ENCODE measurements around the gene EXPH5. TPM values are rescaled to one million over a fixed set of nuclear protein-coding genes. Genes with fewer than 3 reads are reported as not detected.

EXPH5 gene
- total RNA-seq, 2 donors from 2014 or later: 2.4 to 6.0 TPM

DNA sequence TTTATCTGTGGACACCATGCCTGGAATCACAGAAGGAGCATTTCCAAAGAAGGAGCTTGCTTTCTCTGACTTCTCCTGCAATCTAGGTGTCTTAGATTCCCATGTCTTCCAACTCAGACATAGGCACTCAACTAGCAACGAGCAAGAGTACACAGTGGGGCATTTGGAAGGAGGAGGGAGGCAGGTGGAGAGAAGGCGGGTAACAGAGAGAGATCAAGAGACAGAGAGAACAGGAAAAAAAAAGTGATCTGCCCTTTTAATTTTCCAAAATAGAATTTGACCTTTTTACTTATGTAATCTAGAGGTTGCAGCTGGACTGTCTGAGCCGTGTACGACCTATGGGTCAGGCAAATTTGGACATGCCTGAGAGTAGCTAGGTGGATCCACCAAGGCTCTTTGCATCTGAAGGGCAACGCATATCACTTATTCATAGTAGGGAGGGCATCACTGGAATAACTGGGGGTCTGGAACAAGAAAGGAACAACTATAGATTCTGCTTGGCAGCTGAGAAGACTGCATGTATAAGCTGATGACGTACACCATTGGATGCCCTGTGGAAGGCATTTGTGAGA, 58.1 kb downstream of the EXPH5 start:
- Mint-ChIP-seq H3K4me1 (no peaks in the 10 kb centered on the region), H3K36me3 (ENCODE audit: low read depth) (no peaks in the 10 kb centered on the region), H3K9me3 (no peaks in the 10 kb centered on the region), H3K27me3 (no peaks in the 10 kb centered on the region), H3K27ac (no peak overlapping the region), H3K4me3 (no peak overlapping the region)
- no peak for ATAC-seq (replicated peaks)

DNA sequence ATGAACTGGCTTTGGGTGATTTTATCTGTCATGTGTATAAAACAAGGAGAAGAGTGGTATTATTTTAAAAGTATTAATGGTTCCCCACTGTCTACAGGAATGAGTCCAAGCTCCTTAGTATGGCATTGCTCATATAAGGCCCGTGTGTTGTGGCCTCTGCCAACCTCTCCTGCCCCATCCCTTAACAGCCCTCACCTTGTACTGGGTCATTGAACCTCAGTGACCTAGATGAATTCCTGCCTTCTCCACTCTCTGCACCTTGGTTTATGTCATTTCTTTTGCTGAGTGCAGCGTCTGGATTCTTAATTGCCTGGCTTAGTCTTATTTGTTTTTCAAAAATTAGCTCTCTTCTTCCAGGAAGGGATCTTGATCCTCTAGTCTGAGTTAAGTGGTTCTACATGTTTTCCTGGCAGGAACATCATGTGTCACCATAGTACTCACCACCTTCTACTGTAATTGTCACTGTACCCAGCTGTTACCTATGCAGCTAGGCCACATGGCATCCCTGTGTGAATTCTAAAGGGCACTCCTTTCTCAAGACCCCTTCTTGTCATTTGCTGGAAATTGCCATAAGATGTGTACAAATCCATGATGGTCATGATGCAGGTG, 59.2 kb downstream of the EXPH5 start:
- H3K27ac Mint-ChIP-seq: no peak overlapping the region
- no peaks in the 10 kb centered on the region for H3K9me3 Mint-ChIP-seq
- H3K4me3 Mint-ChIP-seq: no peak overlapping the region
- H3K27me3 Mint-ChIP-seq: no peaks in the 10 kb centered on the region
- no peak for ATAC-seq (replicated peaks)
- H3K36me3 Mint-ChIP-seq (ENCODE audit: low read depth): no peaks in the 10 kb centered on the region
- no peaks in the 10 kb centered on the region for H3K4me1 Mint-ChIP-seq

DNA sequence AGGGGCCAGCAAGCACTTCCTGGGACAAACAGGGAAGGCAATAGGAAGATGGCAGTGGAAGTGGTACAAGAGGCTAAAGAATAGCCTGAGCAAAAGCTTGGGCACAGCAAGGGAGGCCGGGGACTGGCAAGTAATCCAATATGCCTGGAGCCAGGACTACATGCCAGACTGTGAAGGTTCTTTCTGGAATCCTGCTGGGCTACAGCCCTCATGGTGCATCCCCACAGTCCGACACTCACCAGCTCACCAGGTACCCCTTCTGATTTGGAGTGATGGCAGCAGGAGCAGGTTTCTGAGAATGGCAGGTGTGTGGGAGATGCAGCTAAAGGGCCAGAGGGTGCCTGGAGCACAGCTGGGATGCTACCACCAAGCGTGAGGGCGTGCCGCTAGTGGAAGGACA, 63.1 kb downstream of the EXPH5 start:
- Mint-ChIP-seq H3K9me3 (no peaks in the 10 kb centered on the region), H3K36me3 (ENCODE audit: low read depth) (no peaks in the 10 kb centered on the region), H3K4me1 (no peaks in the 10 kb centered on the region), H3K27me3 (no peaks in the 10 kb centered on the region), H3K27ac (no peak overlapping the region), H3K4me3 (no peak overlapping the region)
- ATAC-seq (replicated peaks): no peak

DNA sequence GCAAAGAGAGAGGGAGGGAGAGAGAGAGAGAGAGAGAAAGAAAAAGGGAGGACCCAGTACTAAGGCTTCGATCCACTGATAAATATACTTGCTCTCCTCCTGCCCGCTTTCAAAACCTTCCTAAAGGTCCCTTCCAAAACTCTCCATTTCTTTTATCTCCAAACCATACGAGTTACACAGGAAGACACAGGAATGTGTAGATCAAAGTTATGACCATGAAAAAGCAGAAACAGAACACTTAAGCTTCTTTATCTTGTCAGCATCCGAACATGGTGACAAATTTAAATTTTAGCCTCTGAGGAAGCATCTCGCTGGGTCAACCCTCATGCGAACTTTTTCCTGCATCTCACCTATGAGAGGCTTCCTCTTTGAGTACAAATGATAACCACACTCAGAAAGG, 66.2 kb downstream of the EXPH5 start:
- H3K27me3 Mint-ChIP-seq: no peaks in the 10 kb centered on the region
- no peak for ATAC-seq (replicated peaks)
- H3K36me3 Mint-ChIP-seq (ENCODE audit: low read depth): no peaks in the 10 kb centered on the region
- H3K4me1 Mint-ChIP-seq: no peaks in the 10 kb centered on the region
- H3K4me3 Mint-ChIP-seq: no peak overlapping the region
- H3K27ac Mint-ChIP-seq: no peak overlapping the region
- H3K9me3 Mint-ChIP-seq: no peaks in the 10 kb centered on the region

DNA sequence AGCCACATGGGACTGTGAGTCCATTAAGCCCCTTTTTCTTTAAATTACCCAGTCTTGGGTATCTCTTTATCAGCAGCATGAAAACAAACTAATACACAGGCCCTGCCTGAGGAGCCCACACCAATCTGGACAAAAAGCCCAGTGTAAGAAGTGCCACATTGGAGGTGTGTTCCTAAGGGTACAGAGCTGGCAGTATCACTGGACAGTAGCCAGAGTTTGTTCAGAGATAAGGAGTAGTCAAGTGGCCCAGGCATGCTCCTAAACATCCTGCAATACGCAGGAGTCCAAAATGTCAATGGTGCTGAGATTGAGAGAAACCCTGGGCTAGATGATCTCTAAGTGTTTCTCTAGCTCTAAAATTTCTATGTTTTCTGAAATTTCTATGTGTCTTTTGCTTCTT, 68.4 kb downstream of the EXPH5 start:
- no peaks in the 10 kb centered on the region for H3K36me3 Mint-ChIP-seq (ENCODE audit: low read depth)
- H3K4me3 Mint-ChIP-seq: no peak overlapping the region
- H3K9me3 Mint-ChIP-seq: no peaks in the 10 kb centered on the region
- no peak overlapping the region for H3K27ac Mint-ChIP-seq
- no peaks in the 10 kb centered on the region for H3K4me1 Mint-ChIP-seq
- H3K27me3 Mint-ChIP-seq: no peaks in the 10 kb centered on the region
- ATAC-seq (replicated peaks): no peak

DNA sequence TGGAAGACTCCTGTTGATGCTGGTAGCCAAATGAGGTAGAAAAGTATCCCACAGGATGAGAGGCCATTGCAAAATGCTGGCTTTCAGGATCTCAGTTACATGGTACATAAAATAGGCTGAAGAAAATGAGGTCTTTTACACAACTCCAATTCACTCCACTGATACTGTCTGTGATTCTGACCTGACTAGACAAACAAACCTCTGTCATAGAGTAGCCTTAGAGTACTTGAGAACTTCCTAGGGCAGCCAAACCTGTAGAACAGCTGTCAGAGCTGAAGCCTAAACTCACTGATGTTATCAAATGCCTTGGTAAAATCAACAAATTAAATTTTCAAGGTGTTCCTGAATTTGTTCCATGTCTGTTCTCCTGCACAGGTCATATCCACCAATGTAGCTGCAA, 69.1 kb downstream of the EXPH5 start:
- Mint-ChIP-seq H3K4me3 (no peak overlapping the region), H3K9me3 (no peaks in the 10 kb centered on the region), H3K36me3 (ENCODE audit: low read depth) (no peaks in the 10 kb centered on the region), H3K27me3 (no peaks in the 10 kb centered on the region), H3K27ac (no peak overlapping the region), H3K4me1 (no peaks in the 10 kb centered on the region)
- no peak for ATAC-seq (replicated peaks)

DNA sequence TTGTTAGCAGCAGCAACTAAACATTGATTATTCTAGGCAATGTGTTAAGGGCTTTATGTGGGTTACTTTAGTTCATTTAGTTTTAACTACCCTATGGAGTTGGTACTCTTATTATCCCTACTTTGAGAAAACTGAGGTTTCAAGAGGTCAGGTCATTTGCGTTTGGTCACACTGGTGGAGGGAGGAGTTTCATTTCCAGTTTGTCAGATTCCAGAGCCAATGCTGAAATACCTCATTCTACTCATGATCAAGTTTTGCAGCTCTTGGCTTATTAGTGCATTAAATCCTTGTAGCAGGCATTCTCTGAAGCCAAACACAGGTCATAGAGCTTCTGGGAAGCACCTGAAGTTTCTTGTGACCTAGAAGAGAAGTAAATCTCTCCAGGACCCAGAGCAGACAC, 71.2 kb downstream of the EXPH5 start:
- no peaks in the 10 kb centered on the region for H3K4me1 Mint-ChIP-seq
- ATAC-seq (replicated peaks): no peak
- H3K27ac Mint-ChIP-seq: no peak overlapping the region
- no peaks in the 10 kb centered on the region for H3K27me3 Mint-ChIP-seq
- H3K36me3 Mint-ChIP-seq (ENCODE audit: low read depth): no peaks in the 10 kb centered on the region
- no peak overlapping the region for H3K4me3 Mint-ChIP-seq
- H3K9me3 Mint-ChIP-seq: no peaks in the 10 kb centered on the region

DNA sequence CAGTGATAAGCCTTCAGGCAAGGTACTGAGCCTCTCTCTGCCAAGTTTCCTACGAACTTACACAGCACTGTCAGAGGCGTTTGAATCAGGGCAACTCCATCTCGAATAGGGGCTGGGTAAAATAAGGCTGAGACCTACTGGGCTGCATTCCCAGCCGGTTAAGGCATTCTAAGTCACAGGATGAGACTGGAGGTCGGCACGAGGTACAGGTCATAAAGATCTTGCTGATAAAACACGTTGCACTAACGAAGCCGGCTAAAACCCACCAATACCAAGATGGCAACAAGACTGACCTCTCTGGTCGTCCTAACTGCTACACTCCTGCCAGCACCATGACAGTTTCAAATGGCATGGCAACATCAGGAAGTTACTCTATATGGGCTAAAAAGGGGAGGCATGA, 75.0 kb downstream of the EXPH5 start:
- no peaks in the 10 kb centered on the region for H3K36me3 Mint-ChIP-seq (ENCODE audit: low read depth)
- H3K4me3 Mint-ChIP-seq: no peak overlapping the region
- no peak overlapping the region for H3K27ac Mint-ChIP-seq
- ATAC-seq (replicated peaks): no peak
- no peaks in the 10 kb centered on the region for H3K9me3 Mint-ChIP-seq
- H3K4me1 Mint-ChIP-seq: no peaks in the 10 kb centered on the region
- no peaks in the 10 kb centered on the region for H3K27me3 Mint-ChIP-seq

DNA sequence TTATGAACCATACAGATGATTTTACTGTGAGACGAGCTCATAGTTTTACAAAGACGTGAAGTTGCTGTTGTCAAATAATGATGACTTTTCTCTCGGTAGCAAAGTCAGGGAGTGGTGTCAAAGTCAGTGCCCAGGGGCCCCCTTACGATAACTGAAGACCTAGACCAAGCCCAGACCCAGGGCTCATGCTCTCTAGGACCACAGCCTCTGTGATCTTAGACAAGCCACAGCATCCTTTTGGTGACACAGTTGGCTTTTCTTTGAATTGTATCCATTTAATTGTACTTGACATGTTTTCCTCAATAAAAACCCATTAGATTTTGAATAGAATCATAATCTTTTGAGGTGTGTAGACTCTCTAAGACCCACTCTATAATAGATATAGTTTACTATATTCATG, 77.4 kb downstream of the EXPH5 start:
- ATAC-seq (replicated peaks): no peak
- H3K36me3 Mint-ChIP-seq (ENCODE audit: low read depth): no peaks in the 10 kb centered on the region
- no peaks in the 10 kb centered on the region for H3K4me1 Mint-ChIP-seq
- H3K9me3 Mint-ChIP-seq: no peaks in the 10 kb centered on the region
- no peaks in the 10 kb centered on the region for H3K27me3 Mint-ChIP-seq
- no peak overlapping the region for H3K4me3 Mint-ChIP-seq
- H3K27ac Mint-ChIP-seq: no peak overlapping the region

DNA sequence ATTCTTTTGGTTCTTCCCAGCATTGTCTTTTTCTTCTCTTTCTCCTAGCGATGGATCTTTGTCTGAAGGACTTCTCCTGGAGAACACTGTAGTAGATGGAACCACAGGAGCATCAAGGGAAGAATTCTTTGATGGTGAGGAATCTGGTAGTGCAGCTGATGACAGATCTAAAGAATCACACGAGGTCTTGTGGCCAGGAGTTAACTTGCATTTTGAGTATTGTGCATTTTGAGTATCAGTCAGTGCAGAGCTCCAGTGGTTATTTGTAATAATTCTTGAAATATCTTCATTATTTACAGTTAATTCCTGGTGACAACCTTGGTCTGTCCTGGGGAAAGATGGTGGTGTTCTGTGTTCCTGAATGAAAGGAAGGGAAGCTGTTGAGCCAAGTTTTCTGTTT, 80.9 kb downstream of the EXPH5 start:
- Mint-ChIP-seq H3K4me1 (no peaks in the 10 kb centered on the region), H3K36me3 (ENCODE audit: low read depth) (no peaks in the 10 kb centered on the region), H3K27ac (no peak overlapping the region), H3K4me3 (no peak overlapping the region), H3K9me3 (no peaks in the 10 kb centered on the region), H3K27me3 (no peaks in the 10 kb centered on the region)
- ATAC-seq (replicated peaks): no peak

DNA sequence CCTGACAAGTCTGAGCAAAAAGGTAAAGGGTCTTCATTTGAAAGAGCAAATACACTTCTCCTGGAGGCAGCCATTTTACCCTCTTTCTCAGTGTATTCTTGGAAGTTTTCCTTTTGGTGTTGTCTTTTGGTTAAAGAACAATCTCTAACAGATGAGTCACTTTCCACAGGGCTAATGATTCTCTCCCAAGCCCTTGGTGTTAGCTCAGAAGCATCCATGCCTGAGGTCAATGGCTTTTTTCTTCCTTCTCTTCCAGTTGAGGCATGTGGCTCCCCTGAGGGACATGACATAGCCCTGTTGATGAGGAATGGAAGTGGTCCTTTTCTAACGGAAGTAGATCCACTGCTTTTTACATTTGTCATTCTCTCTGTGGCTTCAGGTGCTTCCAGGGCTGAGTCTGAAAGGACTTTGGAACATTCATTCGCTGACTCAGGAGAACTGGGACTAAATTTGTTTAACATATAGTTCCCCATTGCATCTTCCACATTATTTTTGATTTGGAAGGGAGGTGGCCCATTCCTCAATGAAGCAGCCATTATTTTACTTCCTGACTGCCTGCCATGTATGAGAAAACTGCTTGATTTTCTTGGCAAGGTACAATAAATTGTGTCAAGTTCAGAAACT, 81.6 kb downstream of the EXPH5 start:
- H3K4me3 Mint-ChIP-seq: no peak overlapping the region
- ATAC-seq (replicated peaks): no peak
- H3K36me3 Mint-ChIP-seq (ENCODE audit: low read depth): no peaks in the 10 kb centered on the region
- H3K27me3 Mint-ChIP-seq: no peaks in the 10 kb centered on the region
- H3K9me3 Mint-ChIP-seq: no peaks in the 10 kb centered on the region
- H3K4me1 Mint-ChIP-seq: no peaks in the 10 kb centered on the region
- no peak overlapping the region for H3K27ac Mint-ChIP-seq

DNA sequence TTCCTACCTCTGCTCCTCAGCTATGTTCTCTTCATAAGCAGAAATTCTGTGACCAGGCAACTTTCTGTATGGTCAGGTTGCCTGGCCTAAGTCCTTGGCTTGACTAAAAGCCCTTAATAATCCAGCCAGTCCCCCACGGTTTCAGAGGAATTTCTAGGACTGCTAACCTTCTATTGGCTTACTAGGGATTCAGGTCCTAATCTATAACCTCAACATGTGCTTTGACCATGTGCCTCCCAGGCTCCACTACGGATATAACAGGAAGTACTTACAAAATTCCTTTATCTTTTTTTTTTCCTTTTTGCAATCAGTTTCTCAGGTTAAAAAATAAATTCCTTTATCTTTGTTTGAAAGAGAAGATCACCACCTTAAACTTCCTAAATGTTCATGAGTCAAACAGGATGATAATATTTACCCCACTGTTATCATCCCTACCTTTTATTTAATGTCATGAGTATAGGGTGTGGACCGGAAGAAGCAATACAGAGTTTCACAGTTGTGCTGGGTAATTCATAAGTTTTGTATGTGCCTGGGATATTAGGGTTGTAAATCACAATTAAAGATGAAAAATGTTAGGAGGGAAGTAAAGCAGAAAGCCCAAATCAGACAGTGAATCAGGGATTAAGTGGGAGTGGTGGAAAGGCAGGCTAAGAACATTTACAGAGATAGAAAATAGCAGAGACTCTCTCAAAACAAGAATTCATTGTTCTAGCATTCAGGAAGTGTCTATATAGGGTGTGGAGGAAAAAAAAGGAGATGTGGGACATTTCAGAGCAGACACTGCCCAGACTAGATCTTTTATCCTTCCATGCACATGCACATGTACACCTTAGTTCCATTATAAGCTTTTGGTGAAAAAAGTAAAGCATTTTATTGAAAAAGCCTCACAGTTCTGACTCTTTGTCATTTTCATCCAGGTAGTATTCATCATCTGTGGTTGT, 84.6 kb downstream of the EXPH5 start:
- H3K4me3 Mint-ChIP-seq: no peak overlapping the region
- no peak overlapping the region for H3K27ac Mint-ChIP-seq
- ATAC-seq (replicated peaks): no peak
- no peaks in the 10 kb centered on the region for H3K36me3 Mint-ChIP-seq (ENCODE audit: low read depth)
- no peaks in the 10 kb centered on the region for H3K27me3 Mint-ChIP-seq
- H3K4me1 Mint-ChIP-seq: no peaks in the 10 kb centered on the region
- H3K9me3 Mint-ChIP-seq: no peaks in the 10 kb centered on the region

DNA sequence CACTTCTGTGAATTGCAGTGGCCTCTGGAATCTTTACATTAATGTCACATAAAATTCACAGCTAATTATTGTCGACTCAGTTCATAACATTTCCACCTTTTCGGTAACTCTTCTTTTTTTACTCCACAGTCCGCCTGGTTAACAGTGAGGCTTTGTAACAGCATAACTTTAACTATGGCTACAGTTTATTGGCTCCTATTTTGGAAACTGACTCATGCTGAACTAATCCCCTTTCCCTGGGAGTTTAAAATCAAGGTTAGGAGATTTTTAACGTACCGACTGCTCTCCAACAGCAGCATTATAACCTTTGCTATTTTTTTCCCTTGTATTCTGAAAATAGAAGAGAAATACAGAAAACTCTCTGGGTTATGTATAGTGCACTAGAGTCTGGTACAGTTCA, 92.2 kb downstream of the EXPH5 start:
- no peaks in the 10 kb centered on the region for H3K9me3 Mint-ChIP-seq
- no peak for ATAC-seq (replicated peaks)
- H3K27ac Mint-ChIP-seq: no peak overlapping the region
- no peaks in the 10 kb centered on the region for H3K27me3 Mint-ChIP-seq
- peaks cover 5% of the 10 kb centered on the region for H3K36me3 Mint-ChIP-seq (ENCODE audit: low read depth)
- H3K4me3 Mint-ChIP-seq: no peak overlapping the region
- H3K4me1 Mint-ChIP-seq: peaks cover 7% of the 10 kb centered on the region

DNA sequence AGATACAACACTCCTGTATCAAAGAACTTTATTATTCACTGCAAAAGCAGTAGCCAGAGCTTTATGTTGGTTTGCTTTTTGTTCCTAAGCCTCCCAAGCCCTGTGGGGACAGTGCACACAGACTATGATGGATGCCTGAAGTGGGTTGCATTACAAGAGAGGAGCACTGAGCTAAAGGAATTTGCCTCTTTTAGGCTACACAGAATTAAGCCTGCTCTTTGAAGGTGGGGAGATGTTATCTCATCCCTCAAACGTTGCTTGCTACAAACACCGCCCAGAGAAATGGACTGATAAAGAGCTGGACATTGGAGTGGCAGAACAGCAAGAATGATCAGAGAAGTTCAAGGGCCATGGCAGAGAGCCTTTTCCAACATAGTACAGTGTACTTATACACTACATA, 92.8 kb downstream of the EXPH5 start:
- Mint-ChIP-seq H3K4me1 (peaks cover 11% of the 10 kb centered on the region), H3K4me3 (no peak overlapping the region), H3K36me3 (ENCODE audit: low read depth) (peaks cover 5% of the 10 kb centered on the region), H3K27ac (no peak overlapping the region), H3K27me3 (no peaks in the 10 kb centered on the region), H3K9me3 (no peaks in the 10 kb centered on the region)
- ATAC-seq (replicated peaks): no peak

DNA sequence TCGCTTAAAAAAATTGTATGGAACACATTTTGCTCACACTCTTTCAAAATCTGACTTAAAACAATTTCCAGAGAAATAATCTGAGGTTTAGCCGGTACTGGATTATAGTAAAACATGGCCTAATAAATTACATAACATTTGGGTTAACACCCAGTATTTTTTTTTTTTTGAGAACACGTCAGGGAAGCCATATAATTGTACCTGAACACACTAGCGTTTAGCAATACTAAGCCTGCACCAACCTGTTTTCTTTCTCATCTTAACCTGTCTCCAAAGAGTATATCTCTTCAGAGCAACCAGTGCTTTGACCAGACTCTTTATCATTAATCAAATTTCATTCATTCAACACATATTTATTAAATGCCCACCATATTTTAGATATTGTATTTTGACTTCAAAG, 93.4 kb downstream of the EXPH5 start:
- no peak overlapping the region for H3K27ac Mint-ChIP-seq
- no peak for ATAC-seq (replicated peaks)
- H3K27me3 Mint-ChIP-seq: no peaks in the 10 kb centered on the region
- peaks cover 5% of the 10 kb centered on the region for H3K36me3 Mint-ChIP-seq (ENCODE audit: low read depth)
- peaks cover 11% of the 10 kb centered on the region for H3K4me1 Mint-ChIP-seq
- H3K4me3 Mint-ChIP-seq: peak overlapping the region; percentile 82
- no peaks in the 10 kb centered on the region for H3K9me3 Mint-ChIP-seq
